A549 (cell line): ENCODE measurements around the gene CAV1. TPM values are rescaled to one million over a fixed set of nuclear protein-coding genes. Genes with fewer than 3 reads are reported as not detected.

Experiments used
- ATAC-seq, 2 experiments: fragments of 200-7000 bp in 1 of 2; fragments of >200 bp in 1 of 2; cut with Nextera tagmentation in 1 of 2; cut with Tn5 transposase in 1 of 2; 3 replicates each; pipeline versions ENCODE4 v1.8.0 to v1.9.1; 2018 to 2020; ENCODE audit warnings: mild to moderate bottlenecking in 1 of 2, moderate library complexity in 1 of 2
- CTCF ChIA-PET: fragments of 300-600 bp; sonication (Branson Sonifier 250); formaldehyde crosslinking; extraction: SDS; loops from one replicate; lab custom pipeline; 2021; ENCODE audit warnings: antibody characterized with exemption, inconsistent platforms; lab: Yijun Ruan, JAX
- POLR2A ChIA-PET: fragments of 350-600 bp; formaldehyde crosslinking; extraction: SDS; loops from one replicate; lab custom pipeline; 2021; ENCODE audit warnings: antibody characterized with exemption, inconsistent platforms; lab: Yijun Ruan, JAX
- DNase-seq, 2 experiments: peaks; one replicate each; pipeline versions ENCODE4 v3.0.0 to v3.0.0-alpha.2; 2011 to 2016; ENCODE audit warnings: low read depth in 1 of 2, low spot score in 1 of 2
- FAIRE-seq: peaks from 2 replicates; lab custom pipeline; 2011; peaks lifted over from hg19 to GRCh38; lab: Jason Lieb, UNC
- H3K27ac ChIP-seq, 2 experiments: fragments of >200 bp; sonication (Bioruptor Twin); formaldehyde crosslinking; 3 replicates each; pipeline ENCODE4 v1.5.1; 2016 to 2017
- H3K4me1 ChIP-seq: fragments of >200 bp; sonication (Bioruptor Twin); formaldehyde crosslinking; 3 replicates; pipeline ENCODE4 v1.6.1; 2016
- H3K4me2 ChIP-seq: fragments of >200 bp; sonication (Bioruptor Twin); formaldehyde crosslinking; 3 replicates; pipeline ENCODE4 v1.6.1; 2016
- H3K4me3 ChIP-seq: fragments of >200 bp; sonication (Bioruptor Twin); formaldehyde crosslinking; 3 replicates; pipeline ENCODE4 v1.5.1; 2016
- H3K9me3 ChIP-seq: fragments of >200 bp; sonication (Bioruptor Twin); formaldehyde crosslinking; 3 replicates; pipeline ENCODE4 v1.6.1; 2016
- BHLHE40 ChIP-seq: IDR thresholded peaks from 2 replicates; pipeline ENCODE4 v1.6.1; 2012; ENCODE audit warnings: low read depth, low read length, inconsistent platforms
- CHD2 ChIP-seq: fragments of 150-350 bp; IDR thresholded peaks from 2 replicates; pipeline ENCODE4 v1.6.1; 2014; ENCODE audit warnings: low read length; ENCODE audit not compliant: partially characterized antibody
- CHD4 ChIP-seq: fragments of 200-600 bp; sonication (generic); IDR thresholded peaks from 2 replicates; pipeline ENCODE4 v1.6.1; 2016; ENCODE audit warnings: antibody characterized with exemption, mild to moderate bottlenecking, borderline replicate concordance
- EHF ChIP-seq: fragments of 250-450 bp; sonication (Bioruptor Pico); IDR thresholded peaks from 2 replicates; pipeline ENCODE4 v1.5.0; 2020; ENCODE audit warnings: mild to moderate bottlenecking
- EHMT2 ChIP-seq: fragments of 200-600 bp; sonication (generic); IDR thresholded peaks from 2 replicates; pipeline ENCODE4 v1.6.1; 2016; ENCODE audit warnings: antibody characterized with exemption, low read depth, mild to moderate bottlenecking, moderate library complexity
- ELK1 ChIP-seq: fragments of 150-350 bp; IDR thresholded peaks from 2 replicates; pipeline ENCODE4 v1.6.1; 2014; ENCODE audit warnings: low read depth, mild to moderate bottlenecking, low read length
- FOSL2 ChIP-seq, 2 experiments: fragments of 450-650 bp in 1 of 2; fragments of >200 bp in 1 of 2; sonication (Bioruptor Twin) in 1 of 2; formaldehyde crosslinking; IDR thresholded peaks; 2 replicates each; pipeline versions ENCODE4 v1.5.0 to v1.6.1; 2016 to 2020; ENCODE audit warnings: mild to moderate bottlenecking in 1 of 2, moderate library complexity in 1 of 2
- HMGXB4 ChIP-seq: fragments of 250-450 bp; sonication (Bioruptor Pico); IDR thresholded peaks from 2 replicates; pipeline ENCODE4 v1.5.0; 2021; ENCODE audit warnings: mild to moderate bottlenecking, moderate library complexity, borderline replicate concordance
- MYC ChIP-seq: IDR thresholded peaks from 2 replicates; pipeline ENCODE4 v1.6.1; 2012; ENCODE audit warnings: mild to moderate bottlenecking, inconsistent platforms, low read length, improper control_type of control experiment, borderline replicate concordance
- NR3C1 ChIP-seq: fragments of >200 bp; sonication (Bioruptor Twin); formaldehyde crosslinking; IDR thresholded peaks from 3 replicates; pipeline ENCODE4 v1.6.1; 2017
- POLR2AphosphoS2 ChIP-seq: conservative IDR thresholded peaks from 2 replicates; pipeline ENCODE4 v1.6.1; 2012; ENCODE audit warnings: low read length, improper control_type of control experiment, inconsistent platforms
- ZSCAN20 ChIP-seq: fragments of 250-450 bp; sonication (Bioruptor Pico); IDR thresholded peaks from 2 replicates; pipeline ENCODE4 v1.8.0; 2022; ENCODE audit warnings: mild to moderate bottlenecking, moderate library complexity
- WGBS: methylation state at CpG from one replicate; pipeline ENCODE4 v1.1.6; 2017; ENCODE audit errors: missing lambda C conversion rate; 5-methylcytosine and 5-hydroxymethylcytosine counted together
- polyA plus RNA-seq, 4 experiments: library from polyadenylated mRNA; depleted of rRNA in 3 of 4; stranded (reverse); fragments of >200 nt; fragmentation: RNase III in 1 of 4; extraction: RNeasy Plus Mini Kit Qiagen cat#74134 plus additional on column Dnase treatment in 1 of 4; gene quantifications; 2 replicates in 3 of 4; 3 replicates in 1 of 4; pipeline ENCODE4 v1.2.3, GENCODE V29; 2011 to 2017

CAV1 gene
- polyA plus RNA-seq, 2 of the 4 experiments (the other 2 are of a cell fraction): 365 to 493 TPM

GRCh38 chr7:116542618-116543017 is 17.8 kb downstream of the CAV1 start (continued):
- TF ChIP-seq HMGXB4 (CRISPR knock-in tag) (no peak), EHF (CRISPR knock-in tag) (no peak)

GRCh38 chr7:116543664-116544063 is 18.8 kb downstream of the CAV1 start:
- TF ChIP-seq MYC (no peak), FOSL2 (IDR thresholded peaks at IDR 0.05) (no peak), FOSL2 (CRISPR knock-in tag; IDR thresholded peaks at IDR 0.05) (peak; percentile 31; the same call in 1 of the 2 replicates), EHMT2 (no peak), BHLHE40 (no peak), EHF (CRISPR knock-in tag) (no peak)
- H3K9me3 ChIP-seq: no peaks in the 10 kb centered on the region
- FAIRE-seq: no peak
- CTCF ChIA-PET: interaction anchor here (1.4 to 9.9 kb wide), 4 partner anchors 17 to 286 kb away, joined by 4 to 73 read pairs (median 6); no protein-coding TSS in a partner anchor
- H3K4me2 ChIP-seq: 0 out of 3 replicates have a peak overlapping the region, but pooled peaks have one; percentile 2
- WGBS: 45% methylated on average over 2 of the region's 2 CpGs
- H3K27ac ChIP-seq: peak overlapping the region in 1 of 2 experiments; percentile 36; a peak in 2 of 6 replicates
- H3K4me3 ChIP-seq: no peak overlapping the region
- no peak for DNase-seq
- no peak; a peak in 1 of 6 replicates for ATAC-seq
- POLR2A ChIA-PET: no interaction called here
- peaks cover 56% of the 10 kb centered on the region for H3K4me1 ChIP-seq

- H3K4me2 ChIP-seq: no peak overlapping the region
- H3K4me3 ChIP-seq: no peak overlapping the region
- H3K27ac ChIP-seq: no peak overlapping the region
- ChIA-PET CTCF (interaction anchor here (1.6 to 9.9 kb wide), 2 partner anchors 18 to 286 kb away, joined by 7 to 73 read pairs; no protein-coding TSS in a partner anchor), POLR2A (no interaction called here)
- peaks cover 49% of the 10 kb centered on the region for H3K4me1 ChIP-seq
- WGBS: 79% methylated on average over 1 of the region's 1 CpG
- H3K9me3 ChIP-seq: no peaks in the 10 kb centered on the region
- TF ChIP-seq HMGXB4 (CRISPR knock-in tag): no peak
- no peak for TF ChIP-seq CHD2
- TF ChIP-seq, all 56 proteins: peak for 0
- ATAC-seq (no peak), FAIRE-seq (no peak), DNase-seq (no peak)
Observed at GRCh38 chr7:116544487-116544886, 19.7 kb downstream of the CAV1 start.

- POLR2A ChIA-PET: no interaction called here
Observed at GRCh38 chr7:116545411-116545993, 20.7 kb downstream of the CAV1 start.

More at GRCh38 chr7:116545411-116545993, 20.7 kb downstream of the CAV1 start:
- WGBS: 74% methylated on average over 6 of the region's 6 CpGs
- ATAC-seq (no peak), DNase-seq (no peak), FAIRE-seq (no peak)
- TF ChIP-seq NR3C1: no peak
- no peak for TF ChIP-seq CHD4
- TF ChIP-seq ELK1: no peak
- TF ChIP-seq POLR2AphosphoS2: no peak
- TF ChIP-seq ZSCAN20 (CRISPR knock-in tag): no peak
- H3K4me1 ChIP-seq: peaks cover 42% of the 10 kb centered on the region
- no peak overlapping the region for H3K27ac ChIP-seq
- H3K4me3 ChIP-seq: no peak overlapping the region
- no peak overlapping the region for H3K4me2 ChIP-seq
- CTCF ChIA-PET: interaction anchor here (1.2 to 3.5 kb wide), 4 partner anchors 19 to 287 kb away, joined by 4 to 15 read pairs (median 7); no protein-coding TSS in a partner anchor
- H3K9me3 ChIP-seq: no peaks in the 10 kb centered on the region
